H1 (cell line): ENCODE measurements around the gene DHRS12. TPM values are rescaled to one million over a fixed set of nuclear protein-coding genes. Genes with fewer than 3 reads are reported as not detected.

Experiments
- CTCF ChIA-PET: fragments of 300-600 bp; sonication (Branson Sonifier 250); formaldehyde crosslinking; loops from one replicate; lab custom pipeline; 2021; ENCODE audit not compliant: partially characterized antibody; lab: Charles Lee
- POLR2A ChIA-PET: fragments of 300-600 bp; sonication (Branson Sonifier 250); formaldehyde crosslinking; loops from one replicate; lab custom pipeline; 2021; ENCODE audit warnings: inconsistent platforms; ENCODE audit not compliant: partially characterized antibody; lab: Charles Lee
- DNase-seq, 2 experiments: peaks; one replicate each; pipeline versions ENCODE4 v3.0.0 to v3.0.0-alpha.2; 2010 to 2022; ENCODE audit warnings: low spot score in 2 of 2, low read depth in 1 of 2, mixed read lengths in 1 of 2
- FAIRE-seq: peaks from 2 replicates; lab custom pipeline; 2011; peaks lifted over from hg19 to GRCh38; lab: Jason Lieb, UNC
- H2AFZ ChIP-seq: 2 replicates; pipeline ENCODE4 v1.8.1; 2012; ENCODE audit warnings: low read length, inconsistent platforms
- H2AK5ac ChIP-seq: 2 replicates; pipeline ENCODE4 v1.6.1; 2013; ENCODE audit warnings: low read depth, low read length
- H2BK120ac ChIP-seq: replicated peaks from 2 replicates; pipeline ENCODE3; 2013; ENCODE audit warnings: low read depth, low read length, inconsistent platforms
- H2BK12ac ChIP-seq: 2 replicates; pipeline ENCODE4 v1.6.1; 2013; ENCODE audit warnings: low read depth, low read length
- H2BK15ac ChIP-seq: 2 replicates; pipeline ENCODE4 v1.6.1; 2013; ENCODE audit warnings: low read length
- H2BK20ac ChIP-seq: 2 replicates; pipeline ENCODE4 v1.6.1; 2013; ENCODE audit warnings: low read length
- H2BK5ac ChIP-seq: 2 replicates; pipeline ENCODE4 v1.6.1; 2013; ENCODE audit warnings: low read depth, low read length
- H3K14ac ChIP-seq: 2 replicates; pipeline ENCODE4 v1.6.1; 2013; ENCODE audit warnings: inconsistent platforms; ENCODE audit not compliant: insufficient read length
- H3K18ac ChIP-seq: 2 replicates; pipeline ENCODE4 v1.6.1; 2013; ENCODE audit warnings: low read length; ENCODE audit errors: extremely low read depth
- H3K23ac ChIP-seq: 2 replicates; pipeline ENCODE4 v1.6.1; 2013; ENCODE audit warnings: inconsistent platforms; ENCODE audit not compliant: insufficient read length
- H3K23me2 ChIP-seq: 2 replicates; pipeline ENCODE4 v1.6.1; 2013; ENCODE audit warnings: low read depth, low read length
- H3K27ac ChIP-seq: 2 replicates; pipeline ENCODE4 v1.6.1; 2011; ENCODE audit warnings: low read depth, low read length, inconsistent platforms
- H3K27me3 ChIP-seq, 4 experiments: replicated peaks in 1 of 4; 1 replicate in 1 of 4; 2 replicates in 3 of 4; pipeline versions ENCODE4 v1.6.1 to v1.8.1; 2011 to 2013; ENCODE audit warnings: low read length in 3 of 4, mild to moderate bottlenecking in 3 of 4, inconsistent platforms in 2 of 4, mixed read lengths in 2 of 4, moderate library complexity in 1 of 4; ENCODE audit not compliant: control insufficient read depth in 3 of 4, insufficient read depth in 3 of 4; ENCODE audit errors: extremely low read depth in 1 of 4
- H3K36me3 ChIP-seq, 4 experiments: 2 replicates each; pipeline versions ENCODE4 v1.6.1 to v1.8.1; 2011 to 2013; ENCODE audit warnings: mild to moderate bottlenecking in 4 of 4, low read length in 3 of 4, moderate library complexity in 2 of 4, control low read depth in 1 of 4, inconsistent platforms in 1 of 4; ENCODE audit not compliant: insufficient read depth in 4 of 4, control insufficient read depth in 2 of 4
- H3K4ac ChIP-seq: replicated peaks from 2 replicates; pipeline ENCODE3; 2013; ENCODE audit warnings: low read length, low read depth, mixed read lengths, inconsistent platforms; ENCODE audit not compliant: insufficient read length
- H3K4me1 ChIP-seq, 4 experiments: replicated peaks in 1 of 4; 1 replicate in 1 of 4; 2 replicates in 3 of 4; pipeline versions ENCODE4 v1.6.1 to v1.8.1; 2011 to 2013; ENCODE audit warnings: low read length in 3 of 4, inconsistent platforms in 2 of 4, mixed read lengths in 1 of 4; ENCODE audit not compliant: insufficient read depth in 4 of 4, control insufficient read depth in 3 of 4
- H3K4me2 ChIP-seq, 2 experiments: 2 replicates each; pipeline versions ENCODE4 v1.6.1 to v1.8.1; 2011 to 2013; ENCODE audit warnings: low read depth in 2 of 2, low read length in 2 of 2, control low read depth in 1 of 2, inconsistent platforms in 1 of 2, mild to moderate bottlenecking in 1 of 2; ENCODE audit not compliant: insufficient read depth in 1 of 2
- H3K4me3 ChIP-seq, 4 experiments: fragments of 200-600, 300-600 bp in 1 of 4; sonication (generic), shearing (Covaris generic), sonication (Bioruptor Twin) in 1 of 4; 2 replicates each; pipeline versions ENCODE4 v1.5.1 to v1.8.1; 2011 to 2016; ENCODE audit warnings: low read length in 4 of 4, low read depth in 3 of 4, control low read depth in 2 of 4, inconsistent platforms in 2 of 4, mild to moderate bottlenecking in 2 of 4, mixed read lengths in 1 of 4, moderate library complexity in 1 of 4; ENCODE audit not compliant: insufficient read depth in 2 of 4; ENCODE audit errors: extremely low read depth in 1 of 4
- H3K56ac ChIP-seq: replicated peaks from 2 replicates; pipeline ENCODE3; 2013; ENCODE audit warnings: low read depth, mild to moderate bottlenecking, mixed read lengths, low read length, inconsistent platforms; ENCODE audit not compliant: insufficient read length
- H3K79me1 ChIP-seq: 2 replicates; pipeline ENCODE4 v1.6.1; 2013; ENCODE audit warnings: low read depth, low read length, control low read depth
- H3K79me2 ChIP-seq, 2 experiments: 2 replicates each; pipeline versions ENCODE4 v1.6.1 to v1.8.1; 2012 to 2013; ENCODE audit warnings: low read length in 2 of 2, mild to moderate bottlenecking in 2 of 2, inconsistent platforms in 1 of 2; ENCODE audit not compliant: insufficient read depth in 2 of 2, control insufficient read depth in 1 of 2
- H3K9ac ChIP-seq, 4 experiments: replicated peaks in 1 of 4; 1 replicate in 1 of 4; 2 replicates in 3 of 4; pipeline versions ENCODE4 v1.6.1 to v1.8.1; 2011 to 2013; ENCODE audit warnings: low read depth in 3 of 4, low read length in 3 of 4, control low read depth in 2 of 4, mild to moderate bottlenecking in 2 of 4, moderate library complexity in 2 of 4, inconsistent platforms in 1 of 4; ENCODE audit errors: extremely low read depth in 1 of 4
- H3K9me3 ChIP-seq, 2 experiments: 2 replicates each; pipeline versions ENCODE4 v1.6.1 to v1.8.1; 2012 to 2013; ENCODE audit warnings: mild to moderate bottlenecking in 2 of 2, moderate library complexity in 2 of 2, control low read depth in 1 of 2, inconsistent platforms in 1 of 2, low read depth in 1 of 2, low read length in 1 of 2, mixed read lengths in 1 of 2; ENCODE audit not compliant: insufficient read depth in 2 of 2
- H4K20me1 ChIP-seq, 2 experiments: replicated peaks in 1 of 2; 2 replicates each; pipeline versions ENCODE3 to v1.8.1; 2011 to 2013; ENCODE audit warnings: inconsistent platforms in 2 of 2, low read length in 2 of 2, mild to moderate bottlenecking in 1 of 2; ENCODE audit not compliant: insufficient read depth in 2 of 2, control insufficient read depth in 1 of 2
- H4K5ac ChIP-seq: 2 replicates; pipeline ENCODE4 v1.6.1; 2013; ENCODE audit warnings: low read length, low read depth, mixed read lengths, inconsistent platforms; ENCODE audit not compliant: insufficient read length
- H4K8ac ChIP-seq: 2 replicates; pipeline ENCODE4 v1.8.0; 2013; ENCODE audit warnings: mild to moderate bottlenecking, moderate library complexity, low read length, inconsistent platforms; ENCODE audit not compliant: insufficient read depth; ENCODE audit errors: extremely low read depth
- H4K91ac ChIP-seq: replicated peaks from 2 replicates; pipeline ENCODE3; 2013; ENCODE audit warnings: low read length, mixed read lengths, inconsistent platforms; ENCODE audit not compliant: insufficient read length
- BACH1 ChIP-seq: IDR thresholded peaks from 2 replicates; pipeline ENCODE4 v1.6.1; 2012; ENCODE audit warnings: low read length, improper control_type of control experiment
- BCL11A ChIP-seq, 2 experiments: IDR thresholded peaks; one replicate each; pipeline ENCODE4 v1.6.1; 2011; ENCODE audit warnings: low read depth in 2 of 2, low read length in 2 of 2, mild to moderate bottlenecking in 2 of 2
- CBX5 ChIP-seq: fragments of 300-800, 300-1000 bp; sonication (generic); IDR thresholded peaks from 2 replicates; pipeline ENCODE4 v1.7.1; 2016; ENCODE audit warnings: antibody characterized with exemption, low read length, low read depth
- CEBPB ChIP-seq: IDR thresholded peaks from 2 replicates; pipeline ENCODE4 v1.6.1; 2012; ENCODE audit warnings: low read depth, low read length
- KDM1A ChIP-seq: fragments of 200-600, 300-600 bp; sonication (generic); IDR thresholded peaks from 2 replicates; pipeline ENCODE4 v1.7.1; 2016; ENCODE audit warnings: mild to moderate bottlenecking, low read length, borderline replicate concordance
- NRF1 ChIP-seq: IDR thresholded peaks from 2 replicates; pipeline ENCODE4 v1.6.1; 2011; ENCODE audit warnings: mild to moderate bottlenecking, low read depth, low read length, improper control_type of control experiment
- RFX5 ChIP-seq: IDR thresholded peaks from 2 replicates; pipeline ENCODE4 v1.6.1; 2011; ENCODE audit warnings: low read depth, low read length, improper control_type of control experiment, borderline replicate concordance
- SAP30 ChIP-seq: fragments of 300-600 bp; sonication (generic); IDR thresholded peaks from 2 replicates; pipeline ENCODE4 v1.7.1; 2012; ENCODE audit warnings: low read length, moderate library complexity, mild to moderate bottlenecking, inconsistent platforms; ENCODE audit not compliant: insufficient read depth, insufficient replicate concordance
- SUZ12 ChIP-seq: fragments of 200-600 bp; sonication (generic); IDR thresholded peaks from 2 replicates; pipeline ENCODE4 v1.6.1; 2012; ENCODE audit warnings: mild to moderate bottlenecking, inconsistent platforms, low read length, moderate library complexity, mixed read lengths
- TBP ChIP-seq: IDR thresholded peaks from 2 replicates; pipeline ENCODE4 v1.6.1; 2011; ENCODE audit warnings: low read depth, low read length, improper control_type of control experiment
- WGBS, 2 experiments: shearing (Covaris generic) in 1 of 2; methylation state at CpG; one replicate each; pipeline versions ENCODE4 v1.1.6 to v1.1.7; 2013 to 2015; ENCODE audit warnings: low lambda C conversion rate in 2 of 2, mixed read lengths in 2 of 2, inconsistent platforms in 1 of 2, low coverage in 1 of 2, missing lambda C conversion rate in 1 of 2; ENCODE audit not compliant: insufficient replicate concordance in 2 of 2, insufficient coverage in 1 of 2, insufficient read length in 1 of 2; ENCODE audit errors: extremely low coverage in 1 of 2, missing lambda C conversion rate in 1 of 2; 5-methylcytosine and 5-hydroxymethylcytosine counted together
- polyA plus RNA-seq, 7 experiments: library from polyadenylated mRNA; depleted of rRNA in 3 of 7; stranded (reverse) in 5 of 7; unstranded in 2 of 7; fragments of >200 nt in 5 of 7; fragments of 200-250 nt in 2 of 7; gene quantifications; 1 replicate in 5 of 7; 2 replicates in 1 of 7; 4 replicates in 1 of 7; pipeline versions ENCODE4 v1.2.1 to v1.2.3, GENCODE V29; 2011 to 2013; ENCODE audit warnings: missing spikeins in 2 of 7, mixed read lengths in 2 of 7
- total RNA-seq: library from RNA; stranded (reverse); fragmentation: NEBNext Ultra II Directional; extraction: Animal tissue kit (Norgen Biotek cat#: 25700); gene quantifications from 2 replicates; pipeline ENCODE4 v1.2.1, GENCODE V29; 2021
- TF ChIP-seq, protein P1 (sequence below): IDR thresholded peaks from 2 replicates; pipeline ENCODE4 v1.6.1; 2012; ENCODE audit warnings: inconsistent platforms
- TF ChIP-seq, protein P2 (sequence below), 3 experiments: IDR thresholded peaks; 1 replicate in 2 of 3; 2 replicates in 1 of 3; pipeline versions ENCODE4 v1.5.1 to v1.6.1; 2011; ENCODE audit warnings: low read length in 3 of 3, mild to moderate bottlenecking in 3 of 3, inconsistent platforms in 2 of 3, low read depth in 1 of 3, moderate library complexity in 1 of 3; ENCODE audit not compliant: insufficient read depth in 1 of 3; ENCODE audit errors: control extremely low read depth in 1 of 3

DHRS12 gene
- total and polyA plus RNA-seq, 2 of the 8 experiments (the other 6 are each of a cell fraction or from before 2014, with no cell fraction given): 8.7 TPM

DNA sequence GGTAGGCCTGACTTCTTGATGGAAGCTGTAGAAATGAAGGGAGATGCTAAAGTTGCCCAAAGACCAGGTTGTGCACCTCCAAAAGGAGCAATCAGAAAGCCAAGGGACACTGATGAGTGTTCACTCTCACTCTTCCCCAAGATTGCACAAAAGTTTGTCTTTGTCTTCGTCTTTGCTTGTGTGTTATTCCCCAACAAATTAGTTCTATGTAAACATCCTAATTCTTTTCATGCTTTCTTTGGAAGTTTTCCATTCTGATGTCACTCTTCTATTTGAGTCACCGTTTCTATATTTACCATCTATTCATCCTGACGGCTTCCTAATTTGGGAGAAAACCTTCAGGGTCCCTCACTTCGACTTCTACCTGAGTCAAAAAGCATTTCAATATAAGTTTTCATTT lies 44.7 kb upstream of the DHRS12 start:
- Histone ChIP-seq H4K8ac (no peak overlapping the region), H3K4me2 (no peak overlapping the region)
- TF ChIP-seq, protein P1, sequence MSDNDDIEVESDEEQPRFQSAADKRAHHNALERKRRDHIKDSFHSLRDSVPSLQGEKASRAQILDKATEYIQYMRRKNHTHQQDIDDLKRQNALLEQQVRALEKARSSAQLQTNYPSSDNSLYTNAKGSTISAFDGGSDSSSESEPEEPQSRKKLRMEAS: no peak
- TF ChIP-seq, protein P2, sequence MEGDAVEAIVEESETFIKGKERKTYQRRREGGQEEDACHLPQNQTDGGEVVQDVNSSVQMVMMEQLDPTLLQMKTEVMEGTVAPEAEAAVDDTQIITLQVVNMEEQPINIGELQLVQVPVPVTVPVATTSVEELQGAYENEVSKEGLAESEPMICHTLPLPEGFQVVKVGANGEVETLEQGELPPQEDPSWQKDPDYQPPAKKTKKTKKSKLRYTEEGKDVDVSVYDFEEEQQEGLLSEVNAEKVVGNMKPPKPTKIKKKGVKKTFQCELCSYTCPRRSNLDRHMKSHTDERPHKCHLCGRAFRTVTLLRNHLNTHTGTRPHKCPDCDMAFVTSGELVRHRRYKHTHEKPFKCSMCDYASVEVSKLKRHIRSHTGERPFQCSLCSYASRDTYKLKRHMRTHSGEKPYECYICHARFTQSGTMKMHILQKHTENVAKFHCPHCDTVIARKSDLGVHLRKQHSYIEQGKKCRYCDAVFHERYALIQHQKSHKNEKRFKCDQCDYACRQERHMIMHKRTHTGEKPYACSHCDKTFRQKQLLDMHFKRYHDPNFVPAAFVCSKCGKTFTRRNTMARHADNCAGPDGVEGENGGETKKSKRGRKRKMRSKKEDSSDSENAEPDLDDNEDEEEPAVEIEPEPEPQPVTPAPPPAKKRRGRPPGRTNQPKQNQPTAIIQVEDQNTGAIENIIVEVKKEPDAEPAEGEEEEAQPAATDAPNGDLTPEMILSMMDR (IDR thresholded peaks at IDR 0.05; ENCODE audit: control extremely low read depth in 1 of 3, insufficient read depth in 1 of 3, low read depth in 1 of 3, low read length in 3 of 3): no peak
- TF ChIP-seq BCL11A (IDR thresholded peaks at IDR 0.05; ENCODE audit: low read depth in 2 of 2, low read length in 2 of 2) (no peak), TBP (no peak), CEBPB (no peak), CBX5 (no peak), NRF1 (no peak), BACH1 (no peak), RFX5 (no peak), SUZ12 (no peak), SAP30 (no peak), KDM1A (no peak)

More for the DNA sequence above, 44.7 kb upstream of the DHRS12 start:
- no peaks in the 10 kb centered on the region for H3K79me1 ChIP-seq
- no peak overlapping the region for H2BK12ac ChIP-seq
- FAIRE-seq: no peak
- DNase-seq: no peak
- H3K14ac ChIP-seq: no peak overlapping the region
- H2BK20ac ChIP-seq: no peak overlapping the region
- no peak overlapping the region for H2AK5ac ChIP-seq
- no peak overlapping the region for H2BK15ac ChIP-seq
- no peak overlapping the region for H3K23ac ChIP-seq
- no peaks in the 10 kb centered on the region for H3K79me2 ChIP-seq
- H3K9me3 ChIP-seq: peaks cover 3% of the 10 kb centered on the region in 2 experiments; a peak in 1 of 4 replicates
- H3K4me3 ChIP-seq: no peak overlapping the region
- no peak overlapping the region for H3K4ac ChIP-seq
- POLR2A ChIA-PET: no interaction called here
- H3K23me2 ChIP-seq: no peaks in the 10 kb centered on the region
- H3K9ac ChIP-seq: no peak overlapping the region
- no peak overlapping the region for H4K91ac ChIP-seq
- H2AFZ ChIP-seq: no peak overlapping the region
- WGBS, 2 experiments: 95% methylated on average over 4 of the region's 4 CpGs; no CpG with 5 or more reads in 1 of the 2 experiments
- no peaks in the 10 kb centered on the region for H3K27me3 ChIP-seq
- no peaks in the 10 kb centered on the region for H4K20me1 ChIP-seq
- CTCF ChIA-PET: interaction anchor here (0.8 to 3.5 kb wide), 13 partner anchors 10 to 122 kb away, joined by 3 to 18 read pairs (median 11); partner anchors contain the start of gene CCDC70
- H3K27ac ChIP-seq: no peak overlapping the region
- no peaks in the 10 kb centered on the region for H3K36me3 ChIP-seq
- H2BK5ac ChIP-seq: no peak overlapping the region
- H3K56ac ChIP-seq: no peak overlapping the region
- H3K18ac ChIP-seq: no peak overlapping the region
- no peak overlapping the region for H4K5ac ChIP-seq
- 0 out of 7 replicates have a peak, but pooled peaks cover 0 to 2% (median 0%) of the 10 kb centered on the region in 4 experiments for H3K4me1 ChIP-seq
- no peak overlapping the region for H2BK120ac ChIP-seq
